SHP77 (cell line): ENCODE results near the gene GPR176.
"Not testable (repeated sequence)": the region's sequence is repeated elsewhere in the genome, so short reads cannot be mapped to it uniquely, and the experiment has no call there.

ENCODE experiments used
- DNase-seq, 2 experiments: peaks; one replicate each; lab custom pipeline; 2025; lab: John Stamatoyannopoulos, UW

GPR176 gene

GRCh38 chr15:39857132-39857531 is 62.9 kb downstream of the GPR176 start:
- no peak for DNase-seq

- no peak for DNase-seq
These were observed 63.7 kb downstream of the GPR176 start for GRCh38 chr15:39856357-39856756.

DNA sequence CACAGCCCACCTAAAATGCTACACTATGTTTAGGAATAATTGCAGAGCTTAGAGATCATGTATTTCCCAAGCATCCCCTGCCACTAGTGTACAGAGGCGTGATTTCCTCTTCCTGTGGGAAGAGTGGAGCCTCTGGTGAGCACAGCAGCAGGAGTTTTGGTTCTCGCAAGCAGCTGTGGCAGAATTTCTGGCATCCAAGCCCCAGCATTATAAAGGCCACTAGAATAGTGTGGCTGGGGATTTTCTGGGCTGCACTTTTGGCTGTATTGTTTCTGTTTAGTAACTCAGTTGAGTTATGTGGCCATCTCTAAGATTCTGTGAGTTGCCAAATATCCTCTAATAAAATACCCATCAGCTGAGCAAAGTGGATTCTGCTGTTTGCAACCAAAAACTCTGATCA is 64.7 kb downstream of the GPR176 start:
- no peak for DNase-seq

DNA sequence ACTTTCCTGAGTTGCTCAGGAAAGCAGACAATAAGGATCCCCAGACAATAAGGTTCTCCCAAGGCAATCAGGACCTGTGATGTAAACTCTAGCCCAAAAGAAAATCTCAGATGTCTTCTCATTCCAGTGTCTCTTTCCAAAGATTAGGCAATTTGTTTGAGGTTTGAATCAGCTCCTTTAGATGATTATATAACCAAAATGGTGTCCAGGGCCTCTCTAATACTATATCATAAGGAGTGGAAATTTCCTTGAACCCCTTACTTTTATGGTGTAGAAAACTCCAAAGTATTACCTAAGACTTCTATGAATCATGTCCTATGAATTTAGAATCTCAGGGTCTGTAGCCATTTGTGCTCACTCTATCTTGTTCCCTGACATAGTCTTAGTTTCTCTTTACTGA is 65.9 kb downstream of the GPR176 start:
- no peak for DNase-seq

- no peak for DNase-seq
These were observed 67.8 kb downstream of the GPR176 start for GRCh38 chr15:39852250-39852649.

DNA sequence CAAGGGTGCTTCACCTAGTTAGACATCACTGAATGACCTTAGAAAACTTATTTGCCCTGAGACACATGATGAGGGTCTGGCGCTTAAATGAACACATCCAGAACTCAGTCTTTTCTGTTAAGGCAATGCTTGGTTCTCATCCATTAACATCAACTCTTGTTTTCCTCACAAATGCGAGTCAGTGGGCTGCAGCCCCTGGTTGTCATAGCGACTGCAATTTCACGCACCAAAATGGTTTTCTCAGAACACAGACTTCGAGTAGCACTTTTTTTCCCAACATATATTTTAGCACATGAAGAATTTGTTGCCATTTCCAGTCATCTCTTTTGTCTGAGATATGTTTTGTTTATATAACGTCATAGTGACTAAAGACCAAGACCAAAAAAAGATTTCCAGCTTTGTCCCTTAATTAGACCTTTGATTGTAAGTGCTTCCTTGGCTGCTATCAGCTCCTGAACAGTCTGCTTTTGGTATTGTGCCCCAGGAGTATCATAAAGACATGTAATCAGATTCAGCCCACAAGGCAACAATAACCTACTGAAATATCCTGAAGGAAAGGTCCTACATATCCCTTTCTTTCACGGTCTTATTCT is 68.5 kb downstream of the GPR176 start:
- DNase-seq = no peak

- DNase-seq = no peak
These were observed 69.6 kb downstream of the GPR176 start for GRCh38 chr15:39850436-39850835.

- DNase-seq = no peak
These were observed 74.0 kb downstream of the GPR176 start for GRCh38 chr15:39846108-39846507.

DNA sequence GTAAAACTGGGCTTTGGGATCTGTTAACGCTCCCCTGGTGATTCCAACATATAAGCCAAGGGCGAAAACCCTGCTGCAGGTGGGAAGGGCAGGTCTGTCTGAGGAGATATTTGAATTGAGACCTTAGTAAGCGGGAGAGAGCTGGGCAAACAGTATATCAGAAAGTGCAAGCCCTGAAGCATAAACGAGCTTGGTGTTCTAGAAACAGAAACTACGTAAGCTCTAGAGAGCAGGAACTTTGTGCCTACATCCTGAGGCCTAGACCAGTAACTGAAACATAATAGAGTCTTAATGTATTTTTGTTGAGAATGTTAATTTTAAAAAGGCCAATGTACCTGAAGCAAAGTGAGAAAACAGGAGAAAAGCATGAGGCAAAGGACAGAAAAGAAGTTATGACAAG is 74.5 kb downstream of the GPR176 start:
- no peak for DNase-seq

DNA sequence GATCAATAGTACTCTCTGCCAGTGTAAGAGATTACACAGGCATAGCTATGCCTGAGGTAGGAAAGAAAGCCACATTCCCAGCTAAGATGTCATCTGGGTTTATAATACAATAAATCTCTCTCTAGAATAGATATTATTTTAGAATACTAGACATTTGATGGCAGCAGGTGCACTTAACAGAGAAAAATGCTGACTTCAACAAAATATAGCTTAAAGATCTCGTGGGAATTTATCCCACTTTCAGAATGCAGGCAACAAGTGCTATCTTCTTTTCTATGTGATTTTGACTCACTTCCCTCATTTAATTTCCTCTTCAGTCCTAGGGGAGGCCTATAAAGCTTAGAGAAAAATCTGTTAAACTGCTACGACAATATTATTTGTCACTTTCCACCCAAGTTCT is 76.5 kb downstream of the GPR176 start:
- DNase-seq = no peak

DNA sequence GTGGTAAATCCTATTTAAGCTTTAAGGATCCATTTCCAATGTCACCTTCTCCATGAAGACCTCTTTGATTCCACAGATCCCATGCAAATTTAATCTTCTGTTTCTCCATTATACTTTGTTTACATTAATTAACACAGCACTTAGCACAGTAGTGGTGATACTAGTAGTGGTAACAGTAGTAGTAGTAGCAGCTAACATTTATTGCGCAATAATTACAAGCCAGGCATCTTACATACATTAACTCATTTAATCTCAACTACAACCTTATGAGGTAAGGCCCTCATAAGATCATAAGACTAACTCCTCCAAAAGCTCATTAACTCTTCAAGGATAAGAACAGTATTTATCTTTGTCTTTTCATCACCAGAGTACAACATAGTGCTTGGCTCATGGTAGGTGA is 82.6 kb downstream of the GPR176 start:
- no peak for DNase-seq

GRCh38 chr15:39835550-39835949 is 84.5 kb downstream of the GPR176 start:
- DNase-seq = no peak

DNA sequence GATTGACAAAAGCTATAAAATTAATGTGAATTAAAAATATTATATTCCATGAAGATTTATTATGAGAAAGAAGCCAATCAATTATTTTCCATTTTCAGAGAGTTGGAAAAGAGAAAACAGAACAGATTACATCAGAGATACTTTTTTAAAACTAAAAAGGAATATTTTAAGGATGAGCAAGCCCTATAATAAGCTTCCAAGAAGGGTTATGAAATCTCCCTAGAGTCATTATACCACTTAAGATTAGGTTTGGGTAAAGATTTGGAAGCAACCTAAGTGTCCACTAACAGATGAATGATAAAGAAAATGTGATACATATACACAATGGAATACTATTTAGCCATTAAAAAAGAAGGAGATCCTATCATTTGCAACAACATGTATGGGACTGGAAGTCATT is 85.8 kb downstream of the GPR176 start:
- no peak for DNase-seq

GRCh38 chr15:39833515-39833981 is 86.5 kb downstream of the GPR176 start:
- DNase-seq = no peak

DNA sequence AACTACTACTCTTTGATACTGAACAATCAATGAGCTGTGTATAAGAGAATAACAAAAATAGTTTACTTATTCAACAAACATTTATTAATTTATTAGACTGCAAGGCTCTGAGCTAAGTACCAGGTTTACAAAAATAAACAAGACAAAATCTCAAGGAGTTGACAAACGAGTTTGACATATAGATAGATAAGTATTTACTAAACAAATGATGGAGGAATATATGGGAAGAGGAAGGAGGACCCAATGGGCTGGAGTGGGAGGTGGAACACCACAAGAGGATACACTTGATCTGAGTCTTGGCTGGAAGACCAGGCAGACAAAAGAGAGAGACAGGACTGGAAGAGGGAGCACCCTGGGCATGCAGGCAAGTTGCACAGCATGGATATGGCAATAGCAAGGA is 89.9 kb downstream of the GPR176 start:
- no peak for DNase-seq

- no peak for DNase-seq
These were observed 91.6 kb downstream of the GPR176 start for GRCh38 chr15:39828374-39828931.

GRCh38 chr15:39826975-39827374 is 93.1 kb downstream of the GPR176 start:
- DNase-seq = no peak

DNA sequence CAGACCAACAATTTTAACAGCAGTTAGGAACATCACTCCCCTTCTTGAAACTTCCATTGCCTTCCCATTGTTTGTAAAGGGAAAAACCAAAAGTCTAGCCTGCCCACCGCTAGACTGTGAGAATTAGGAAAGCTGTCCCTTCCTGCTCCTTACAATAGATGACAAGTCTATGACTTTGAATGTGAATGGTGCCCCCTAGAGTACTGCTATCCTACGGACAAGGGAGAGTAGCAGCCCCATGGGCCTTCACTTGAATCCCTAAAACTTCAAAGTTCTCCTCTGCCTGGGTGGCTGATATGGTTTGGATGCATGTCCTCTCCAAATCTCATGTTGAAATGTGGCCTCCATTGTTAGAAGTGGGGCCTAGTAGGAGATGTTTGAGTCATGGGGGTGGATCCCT is 96.4 kb downstream of the GPR176 start:
- no peak for DNase-seq

DNA sequence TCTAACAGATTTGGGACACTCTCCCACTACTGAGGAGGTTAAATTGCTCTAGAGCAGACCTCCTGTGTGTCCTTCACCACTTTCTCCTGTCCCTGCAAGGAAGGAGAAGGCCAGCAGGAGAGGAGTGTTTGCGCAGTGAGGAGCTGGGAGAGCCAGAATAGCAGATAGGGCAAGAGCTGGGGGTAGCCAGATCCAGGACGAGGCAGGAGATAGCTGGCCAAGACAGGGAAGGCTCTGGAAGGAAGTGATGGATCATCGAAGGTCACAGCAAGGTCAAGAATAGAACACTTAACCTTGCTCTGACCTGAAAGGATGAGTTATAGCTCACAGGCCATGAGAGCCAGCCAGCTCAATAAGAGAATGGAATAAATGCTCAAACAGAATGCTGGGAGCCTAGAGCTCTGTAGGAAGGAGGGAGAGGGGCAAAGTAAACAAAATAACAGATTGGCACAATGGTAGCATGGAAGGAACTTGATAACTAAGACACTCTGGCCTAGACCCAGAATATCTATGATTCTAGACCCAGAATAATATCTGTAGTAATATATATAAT is 99.9 kb downstream of the GPR176 start:
- no peak for DNase-seq

DNA sequence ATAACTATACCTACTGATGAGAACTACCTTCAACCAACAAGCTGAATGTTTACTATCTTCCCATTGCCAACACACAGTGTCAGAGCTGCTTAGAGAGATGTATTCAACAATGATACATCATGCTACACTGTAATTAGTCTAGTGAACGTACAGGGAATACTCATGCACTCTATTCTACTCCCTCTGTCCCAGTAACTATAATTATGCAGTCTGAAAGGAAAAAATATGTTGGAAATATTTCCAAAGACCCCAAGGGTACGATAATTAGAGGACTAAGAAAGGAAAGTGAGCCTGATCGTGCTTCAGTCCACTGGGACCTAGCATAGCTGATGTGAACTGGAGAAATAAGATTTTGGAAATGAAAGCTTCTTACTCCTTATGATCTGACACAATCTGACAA is 100.5 kb downstream of the GPR176 start:
- no peak for DNase-seq

DNA sequence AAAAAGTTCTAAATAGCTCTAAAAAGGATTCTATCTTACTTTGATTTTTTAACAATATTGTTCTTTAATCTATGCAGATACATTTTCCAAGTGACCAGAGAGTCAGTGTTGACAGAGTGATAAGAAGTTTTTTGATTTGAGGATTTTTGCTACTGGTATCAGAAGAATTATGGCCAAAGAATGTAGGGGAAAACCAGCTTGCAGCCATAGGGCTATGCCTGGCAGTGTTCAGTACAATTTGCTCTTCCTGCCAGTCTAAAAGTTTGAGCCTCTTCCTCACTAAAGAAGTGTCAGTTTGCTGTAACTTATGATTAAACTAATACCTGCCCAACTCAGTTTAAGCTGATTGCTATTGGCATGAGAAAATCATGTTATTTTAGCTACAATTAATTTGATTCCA is 102.2 kb downstream of the GPR176 start:
- no peak for DNase-seq

- no peak for DNase-seq
These were observed 105.6 kb downstream of the GPR176 start for GRCh38 chr15:39814489-39814888.

DNA sequence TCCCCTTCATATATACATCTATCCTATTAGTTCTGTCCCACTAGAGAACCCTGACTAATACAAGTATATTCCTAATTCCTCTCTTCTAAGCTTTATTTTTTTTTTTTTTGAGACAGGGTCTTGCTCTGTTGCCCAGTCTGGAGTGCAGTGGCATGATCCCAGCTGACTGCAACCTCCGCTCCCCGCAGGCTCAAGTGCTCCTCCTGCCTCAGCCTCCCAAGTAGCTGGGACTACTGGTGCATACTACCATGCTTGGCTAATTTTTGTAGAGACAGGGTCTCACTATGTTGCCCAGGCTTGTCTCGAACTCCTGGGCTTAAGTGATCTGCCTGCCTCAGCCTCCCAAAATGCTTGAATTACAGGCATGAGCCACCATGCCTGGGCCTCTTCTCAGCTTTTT is 107.4 kb downstream of the GPR176 start:
- DNase-seq = not testable (repeated sequence)

GRCh38 chr15:39808909-39809308 is 111.2 kb downstream of the GPR176 start:
- no peak for DNase-seq
